Measurements from ENCODE around the gene NFIX.

DNA sequence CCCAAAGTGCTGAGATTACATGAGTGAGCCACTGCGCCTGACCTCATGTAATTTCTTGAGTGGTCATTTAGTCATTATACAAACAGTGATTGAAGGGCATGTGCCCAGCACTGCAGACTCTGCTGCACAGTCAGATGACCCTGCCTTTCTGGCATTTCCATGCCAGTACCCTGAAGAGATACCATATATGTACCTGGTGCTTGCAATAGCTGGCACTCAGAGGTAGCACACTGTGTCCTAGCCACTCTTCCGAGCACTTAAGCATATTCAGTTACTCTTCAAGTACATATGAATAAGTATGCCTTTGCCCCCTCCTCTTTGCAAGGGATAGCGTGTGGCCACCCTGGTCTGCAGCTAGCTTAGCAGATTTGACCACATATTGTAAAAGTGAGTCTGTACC, 139.4 kb downstream of the NFIX start:
- TF ChIP-seq ZNF76 (CRISPR knock-in tag; IDR thresholded peaks at IDR 0.05; ENCODE audit: borderline replicate concordance) (no peak), BMI1 (IDR thresholded peaks at IDR 0.05; ENCODE audit: low read length) (no peak)
- TF ChIP-seq, protein P1, sequence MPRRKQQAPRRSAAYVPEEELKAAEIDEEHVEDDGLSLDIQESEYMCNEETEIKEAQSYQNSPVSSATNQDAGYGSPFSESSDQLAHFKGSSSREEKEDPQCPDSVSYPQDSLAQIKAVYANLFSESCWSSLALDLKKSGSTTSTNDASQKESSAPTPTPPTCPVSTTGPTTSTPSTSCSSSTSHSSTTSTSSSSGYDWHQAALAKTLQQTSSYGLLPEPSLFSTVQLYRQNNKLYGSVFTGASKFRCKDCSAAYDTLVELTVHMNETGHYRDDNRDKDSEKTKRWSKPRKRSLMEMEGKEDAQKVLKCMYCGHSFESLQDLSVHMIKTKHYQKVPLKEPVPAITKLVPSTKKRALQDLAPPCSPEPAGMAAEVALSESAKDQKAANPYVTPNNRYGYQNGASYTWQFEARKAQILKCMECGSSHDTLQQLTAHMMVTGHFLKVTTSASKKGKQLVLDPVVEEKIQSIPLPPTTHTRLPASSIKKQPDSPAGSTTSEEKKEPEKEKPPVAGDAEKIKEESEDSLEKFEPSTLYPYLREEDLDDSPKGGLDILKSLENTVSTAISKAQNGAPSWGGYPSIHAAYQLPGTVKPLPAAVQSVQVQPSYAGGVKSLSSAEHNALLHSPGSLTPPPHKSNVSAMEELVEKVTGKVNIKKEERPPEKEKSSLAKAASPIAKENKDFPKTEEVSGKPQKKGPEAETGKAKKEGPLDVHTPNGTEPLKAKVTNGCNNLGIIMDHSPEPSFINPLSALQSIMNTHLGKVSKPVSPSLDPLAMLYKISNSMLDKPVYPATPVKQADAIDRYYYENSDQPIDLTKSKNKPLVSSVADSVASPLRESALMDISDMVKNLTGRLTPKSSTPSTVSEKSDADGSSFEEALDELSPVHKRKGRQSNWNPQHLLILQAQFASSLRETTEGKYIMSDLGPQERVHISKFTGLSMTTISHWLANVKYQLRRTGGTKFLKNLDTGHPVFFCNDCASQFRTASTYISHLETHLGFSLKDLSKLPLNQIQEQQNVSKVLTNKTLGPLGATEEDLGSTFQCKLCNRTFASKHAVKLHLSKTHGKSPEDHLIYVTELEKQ (CRISPR knock-in tag; IDR thresholded peaks at IDR 0.05) = no peak
